A549 (cell line): ENCODE measurements around the gene TACR1.

Experiments
- CTCF ChIP-seq: fragments of >200 bp; sonication (Bioruptor Twin); formaldehyde crosslinking; IDR thresholded peaks from 3 replicates; pipeline ENCODE4 v1.5.1; 2016
- POLR2AphosphoS2 ChIP-seq: conservative IDR thresholded peaks from 2 replicates; pipeline ENCODE4 v1.6.1; 2012; ENCODE audit warnings: low read length, improper control_type of control experiment, inconsistent platforms
- ZFP36 ChIP-seq: fragments of 450-650 bp; IDR thresholded peaks from 2 replicates; pipeline ENCODE4 v1.6.1; 2014; ENCODE audit warnings: borderline replicate concordance; ENCODE audit not compliant: partially characterized antibody

DNA sequence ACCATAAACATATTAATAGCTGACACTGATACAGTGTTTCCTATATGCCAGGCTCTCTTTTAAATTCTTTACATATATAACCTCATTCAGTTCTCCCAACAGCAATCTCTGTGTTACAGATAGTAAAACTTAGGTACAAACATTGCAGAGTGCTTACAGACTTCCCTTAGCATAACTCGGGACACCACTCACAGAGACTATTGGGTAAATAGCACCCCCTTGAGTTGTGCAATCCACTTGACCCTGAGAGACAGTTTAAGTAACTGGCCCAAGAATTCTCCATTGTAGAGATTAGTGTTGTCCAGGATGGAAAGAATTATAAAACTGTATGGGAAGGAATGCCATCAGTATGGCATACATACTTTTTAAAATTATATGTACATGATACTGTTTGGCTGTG is 130.8 kb downstream of the TACR1 start:
- no peak for TF ChIP-seq CTCF
- TF ChIP-seq ZFP36, result no peak
- no peak for TF ChIP-seq POLR2AphosphoS2
